Right atrium auricular region (tissue), 2 donors: ENCODE measurements around the gene CACTIN. TPM values are rescaled to one million over a fixed set of nuclear protein-coding genes. Genes with fewer than 3 reads are reported as not detected.

Experiments used
- DNase-seq: peaks from one replicate; pipeline ENCODE4 v3.0.0-alpha.2; 2019; ENCODE audit warnings: low spot score
- H3K27ac ChIP-seq, 2 donors: fragments of 200-600 bp; sonication (generic); 1 replicate in 1 of 2; 2 replicates in 1 of 2; pipeline ENCODE4 v1.5.1; 2016 to 2019
- H3K27me3 ChIP-seq, 2 donors: fragments of 200-600 bp; sonication (generic); one replicate each; pipeline versions ENCODE4 v1.5.1 to v1.6.0; 2017 to 2019
- H3K36me3 ChIP-seq: fragments of 200-600 bp; sonication (generic); one replicate; pipeline ENCODE4 v1.5.1; 2016
- H3K4me1 ChIP-seq, 2 donors: fragments of 200-600 bp; sonication (generic); one replicate each; pipeline versions ENCODE4 v1.5.1 to v1.6.0; 2017 to 2019
- H3K4me3 ChIP-seq, 2 donors: fragments of 200-600 bp; sonication (generic); 1 replicate in 1 of 2; 2 replicates in 1 of 2; pipeline ENCODE4 v1.5.1; 2017 to 2019; ENCODE audit warnings: mild to moderate bottlenecking in 1 of 2, moderate library complexity in 1 of 2
- H3K9me3 ChIP-seq, 2 donors: fragments of 200-600 bp; sonication (generic); one replicate each; pipeline ENCODE4 v1.5.1; 2019
- CTCF ChIP-seq, 2 donors: fragments of 200-600 bp; sonication (generic); IDR thresholded peaks; one replicate each; pipeline ENCODE4 v1.5.1; 2019; ENCODE audit warnings: antibody characterized with exemption in 2 of 2
- total RNA-seq, 2 donors: library from RNA; depleted of rRNA; stranded (reverse); fragments of >200 nt; gene quantifications; one replicate each; pipeline ENCODE4 v1.1.0, GENCODE V29; 2016

The CACTIN gene
- total RNA-seq, 2 donors from 2014 or later = 11.2 to 22.8 TPM

- Histone ChIP-seq H3K27me3 (no peaks in the 10 kb centered on the region), H3K36me3 (peaks cover 23% of the 10 kb centered on the region), H3K4me1 (peaks cover 0 to 30% of the 10 kb centered on the region in 2 donors), H3K9me3 (no peaks in the 10 kb centered on the region), H3K27ac (peak overlapping the region; percentile 92 to 93), H3K4me3 (peak overlapping the region in 1 of 2 donors; percentile 98)
- DNase-seq = no peak
- TF ChIP-seq CTCF (IDR thresholded peaks at IDR 0.05) = no peak
Observed at GRCh38 chr19:3627351-3627723, 747 bp upstream of the CACTIN start.

- Histone ChIP-seq H3K27me3 (no peaks in the 10 kb centered on the region), H3K36me3 (peaks cover 20% of the 10 kb centered on the region), H3K4me1 (peaks cover 0 to 30% of the 10 kb centered on the region in 2 donors), H3K27ac (peak overlapping the region; percentile 92 to 93), H3K4me3 (peak overlapping the region; percentile 85 to 98), H3K9me3 (no peaks in the 10 kb centered on the region)
- no peak for DNase-seq
- no peak for TF ChIP-seq CTCF (IDR thresholded peaks at IDR 0.05)
Observed at GRCh38 chr19:3625996-3626472, 556 bp downstream of the CACTIN start.

- Histone ChIP-seq H3K4me1 (peaks cover 0 to 31% of the 10 kb centered on the region in 2 donors), H3K9me3 (no peaks in the 10 kb centered on the region), H3K27ac (no peak overlapping the region), H3K36me3 (peaks cover 24% of the 10 kb centered on the region), H3K4me3 (no peak overlapping the region), H3K27me3 (no peaks in the 10 kb centered on the region)
- no peak for DNase-seq
- TF ChIP-seq CTCF (IDR thresholded peaks at IDR 0.05) = no peak
Observed at GRCh38 chr19:3623716-3624115, 2.9 kb downstream of the CACTIN start.

- H3K9me3 ChIP-seq = no peaks in the 10 kb centered on the region
- H3K27ac ChIP-seq = no peak overlapping the region
- TF ChIP-seq CTCF (IDR thresholded peaks at IDR 0.05) = no peak
- no peak for DNase-seq
- H3K4me1 ChIP-seq = peaks cover 0 to 40% of the 10 kb centered on the region in 2 donors
- peaks cover 28% of the 10 kb centered on the region for H3K36me3 ChIP-seq
- no peak overlapping the region for H3K4me3 ChIP-seq
- H3K27me3 ChIP-seq = no peaks in the 10 kb centered on the region
Observed at GRCh38 chr19:3622224-3622623, 4.4 kb downstream of the CACTIN start.

GRCh38 chr19:3621689-3622088 is 4.9 kb downstream of the CACTIN start:
- no peak for DNase-seq
- Histone ChIP-seq H3K4me3 (no peak overlapping the region), H3K36me3 (peaks cover 28% of the 10 kb centered on the region), H3K9me3 (no peaks in the 10 kb centered on the region), H3K27me3 (no peaks in the 10 kb centered on the region), H3K4me1 (peaks cover 0 to 38% of the 10 kb centered on the region in 2 donors), H3K27ac (no peak overlapping the region)
- no peak for TF ChIP-seq CTCF (IDR thresholded peaks at IDR 0.05)
